Esophagus squamous epithelium (tissue), 4 donors: ENCODE results near the gene ROR2.

Experiments
- CTCF ChIP-seq, 6 experiments: fragments of 450-650 bp in 4 of 6; fragments of 200-600 bp in 2 of 6; sonication (generic) in 2 of 6; IDR thresholded peaks; one replicate each; pipeline ENCODE4 v1.5.1; 2016 to 2019; ENCODE audit warnings: antibody characterized with exemption in 6 of 6, mild to moderate bottlenecking in 4 of 6, moderate library complexity in 4 of 6
- POLR2A ChIP-seq, 4 donors: fragments of 450-650 bp; IDR thresholded peaks; one replicate each; pipeline ENCODE4 v1.6.1; 2017; ENCODE audit warnings: antibody characterized with exemption in 4 of 4, mild to moderate bottlenecking in 4 of 4, moderate library complexity in 3 of 4

- TF ChIP-seq CTCF (IDR thresholded peaks at IDR 0.05) = no peak
- TF ChIP-seq POLR2A (IDR thresholded peaks at IDR 0.05) = no peak
Observed at GRCh38 chr9:91677822-91678436, 272.1 kb downstream of the ROR2 start.
